Neuronal stem cell (in vitro differentiated cells): ENCODE measurements around the gene ERBIN.
"Not testable (repeated sequence)": the region's sequence is repeated elsewhere in the genome, so short reads cannot be mapped to it uniquely, and the experiment has no call there.

Source experiments
- DNase-seq: peaks from one replicate; pipeline ENCODE4 v3.0.0-alpha.2; 2013; ENCODE audit warnings: low spot score
- H2AFZ ChIP-seq: one replicate; pipeline ENCODE4 v1.6.1; 2013; ENCODE audit warnings: mild to moderate bottlenecking, low read length, inconsistent platforms
- H2AK5ac ChIP-seq: 2 replicates; pipeline ENCODE4 v1.6.1; 2013; ENCODE audit warnings: low read depth, mild to moderate bottlenecking, inconsistent platforms, low read length, moderate library complexity, mixed read lengths
- H2BK120ac ChIP-seq: 2 replicates; pipeline ENCODE4 v1.6.1; 2013; ENCODE audit warnings: low read depth, mild to moderate bottlenecking, inconsistent platforms, low read length, moderate library complexity, mixed read lengths
- H2BK12ac ChIP-seq: one replicate; pipeline ENCODE4 v1.6.1; 2013; ENCODE audit warnings: low read length, inconsistent platforms
- H2BK15ac ChIP-seq: 2 replicates; pipeline ENCODE4 v1.6.1; 2013; ENCODE audit warnings: mild to moderate bottlenecking, low read length, inconsistent platforms, mixed read lengths
- H2BK5ac ChIP-seq: one replicate; pipeline ENCODE4 v1.6.1; 2013; ENCODE audit warnings: inconsistent platforms, mild to moderate bottlenecking, low read length, moderate library complexity
- H3K14ac ChIP-seq: one replicate; pipeline ENCODE4 v1.6.1; 2013; ENCODE audit warnings: low read length, inconsistent platforms
- H3K18ac ChIP-seq: 2 replicates; pipeline ENCODE4 v1.6.1; 2013; ENCODE audit warnings: low read length, inconsistent platforms
- H3K23ac ChIP-seq: 2 replicates; pipeline ENCODE4 v1.6.1; 2013; ENCODE audit warnings: low read depth, mild to moderate bottlenecking, mixed read lengths, low read length, inconsistent platforms; ENCODE audit not compliant: poor library complexity
- H3K27ac ChIP-seq: replicated peaks from 3 replicates; pipeline ENCODE4 v1.5.1; 2013; ENCODE audit warnings: low read length, inconsistent platforms
- H3K27me3 ChIP-seq, 3 experiments: 2 replicates each; pipeline ENCODE4 v1.6.1; 2013; ENCODE audit warnings: low read length in 3 of 3, mild to moderate bottlenecking in 2 of 3, inconsistent platforms in 1 of 3, low read depth in 1 of 3, mixed read lengths in 1 of 3, moderate library complexity in 1 of 3; ENCODE audit not compliant: control insufficient read depth in 3 of 3, insufficient read depth in 3 of 3
- H3K36me3 ChIP-seq, 2 donors: replicated peaks in 1 of 2; 2 replicates each; pipeline ENCODE4 v1.6.1; 2013; ENCODE audit warnings: low read length in 2 of 2; ENCODE audit not compliant: control insufficient read depth in 2 of 2, insufficient read depth in 2 of 2
- H3K4ac ChIP-seq: 2 replicates; pipeline ENCODE4 v1.6.1; 2013; ENCODE audit warnings: inconsistent platforms, mild to moderate bottlenecking, low read length, moderate library complexity
- H3K4me1 ChIP-seq, 2 donors: 1 replicate in 1 of 2; 2 replicates in 1 of 2; pipeline ENCODE4 v1.6.1; 2013; ENCODE audit warnings: low read length in 2 of 2, low read depth in 1 of 2; ENCODE audit not compliant: control insufficient read depth in 2 of 2, insufficient read depth in 1 of 2
- H3K4me2 ChIP-seq: one replicate; pipeline ENCODE4 v1.6.1; 2013; ENCODE audit warnings: mild to moderate bottlenecking, low read length, inconsistent platforms; ENCODE audit not compliant: insufficient read depth, poor library complexity, severe bottlenecking
- H3K4me3 ChIP-seq, 2 donors: 2 replicates each; pipeline ENCODE4 v1.5.1; 2013; ENCODE audit warnings: low read length in 2 of 2, mild to moderate bottlenecking in 2 of 2, inconsistent platforms in 1 of 2, moderate library complexity in 1 of 2
- H3K79me1 ChIP-seq: one replicate; pipeline ENCODE4 v1.6.1; 2013; ENCODE audit warnings: low read depth, mild to moderate bottlenecking, inconsistent platforms, low read length, moderate library complexity
- H3K9ac ChIP-seq: one replicate; pipeline ENCODE4 v1.6.1; 2013; ENCODE audit warnings: mild to moderate bottlenecking, low read depth, low read length, inconsistent platforms; ENCODE audit not compliant: poor library complexity
- H3K9me3 ChIP-seq, 2 donors: replicated peaks in 1 of 2; 2 replicates each; pipeline versions ENCODE3 to v1.6.1; 2013; ENCODE audit warnings: low read length in 2 of 2, mild to moderate bottlenecking in 2 of 2, inconsistent platforms in 1 of 2, low read depth in 1 of 2, mixed read lengths in 1 of 2, moderate library complexity in 1 of 2; ENCODE audit not compliant: control insufficient read depth in 2 of 2, insufficient read depth in 1 of 2
- H4K8ac ChIP-seq: one replicate; pipeline ENCODE4 v1.6.1; 2013; ENCODE audit warnings: low read depth, mild to moderate bottlenecking, inconsistent platforms, low read length, moderate library complexity
- H4K91ac ChIP-seq: one replicate; pipeline ENCODE4 v1.6.1; 2013; ENCODE audit warnings: low read length, low read depth, mild to moderate bottlenecking, inconsistent platforms; ENCODE audit not compliant: poor library complexity
- WGBS, 2 donors: extraction: QIAGEN DNeasy Blood & Tissue Kit; methylation state at CpG; one replicate each; pipeline ENCODE4 v1.1.7; 2013; ENCODE audit warnings: missing lambda C conversion rate in 2 of 2, mixed read lengths in 1 of 2; ENCODE audit not compliant: insufficient read length in 2 of 2, insufficient replicate concordance in 1 of 2; ENCODE audit errors: extremely low coverage in 2 of 2; 5-methylcytosine and 5-hydroxymethylcytosine counted together

ERBIN gene

GRCh38 chr5:66061320-66061719 is 134.9 kb downstream of the ERBIN start:
- H3K14ac ChIP-seq, H2BK120ac ChIP-seq, H2BK5ac ChIP-seq, H3K79me1 ChIP-seq, H3K27ac ChIP-seq, H3K9ac ChIP-seq, H3K27me3 ChIP-seq, H3K4me1 ChIP-seq, DNase-seq, H3K4me3 ChIP-seq, H3K23ac ChIP-seq, H2BK15ac ChIP-seq, H3K4ac ChIP-seq, H4K91ac ChIP-seq, H2AK5ac ChIP-seq, H2BK12ac ChIP-seq, H4K8ac ChIP-seq, H3K18ac ChIP-seq, H2AFZ ChIP-seq, H3K4me2 ChIP-seq: not testable (repeated sequence)
- H3K9me3 ChIP-seq, result peaks cover 0 to 10% of the 10 kb centered on the region in 2 donors
- peaks cover 2 to 34% of the 10 kb centered on the region in 2 donors for H3K36me3 ChIP-seq
- WGBS, 2 donors, result no CpG with 5 or more reads among the region's 3 CpGs

GRCh38 chr5:66063061-66063460 is 136.7 kb downstream of the ERBIN start:
- H4K8ac ChIP-seq, H3K4me1 ChIP-seq, H2BK120ac ChIP-seq, H3K23ac ChIP-seq, H2AFZ ChIP-seq, H2AK5ac ChIP-seq, H3K9me3 ChIP-seq, H3K4me3 ChIP-seq, H3K27ac ChIP-seq, H2BK15ac ChIP-seq, H3K79me1 ChIP-seq, H2BK5ac ChIP-seq, H3K9ac ChIP-seq, H2BK12ac ChIP-seq, H3K4me2 ChIP-seq, H3K27me3 ChIP-seq, DNase-seq, H3K18ac ChIP-seq, H4K91ac ChIP-seq, H3K4ac ChIP-seq: not testable (repeated sequence)
- no CpG with 5 or more reads among the region's 13 CpGs for WGBS, 2 donors
- H3K14ac ChIP-seq, result peak overlapping the region; percentile 38
- peaks cover 4 to 41% of the 10 kb centered on the region in 2 donors for H3K36me3 ChIP-seq

GRCh38 chr5:66066826-66067225 is 140.5 kb downstream of the ERBIN start:
- Histone ChIP-seq H2BK120ac (no peak overlapping the region), H3K14ac (no peak overlapping the region), H2AFZ (no peak overlapping the region), H3K9me3 (peaks cover 0 to 12% of the 10 kb centered on the region in 2 donors), H2BK15ac (no peak overlapping the region), H3K9ac (no peak overlapping the region), H3K4me1 (no peaks in the 10 kb centered on the region), H3K4me3 (no peak overlapping the region), H3K18ac (no peak overlapping the region), H4K8ac (no peak overlapping the region), H3K4ac (no peak overlapping the region), H3K27me3 (no peaks in the 10 kb centered on the region), H3K4me2 (no peak overlapping the region), H2BK5ac (no peak overlapping the region), H4K91ac (no peak overlapping the region), H2AK5ac (no peak overlapping the region), H3K36me3 (peaks cover 4 to 76% of the 10 kb centered on the region in 2 donors), H2BK12ac (no peak overlapping the region), H3K27ac (no peak overlapping the region), H3K23ac (no peak overlapping the region), H3K79me1 (no peaks in the 10 kb centered on the region)
- no CpG with 5 or more reads among the region's 2 CpGs for WGBS, 2 donors
- no peak for DNase-seq

DNA sequence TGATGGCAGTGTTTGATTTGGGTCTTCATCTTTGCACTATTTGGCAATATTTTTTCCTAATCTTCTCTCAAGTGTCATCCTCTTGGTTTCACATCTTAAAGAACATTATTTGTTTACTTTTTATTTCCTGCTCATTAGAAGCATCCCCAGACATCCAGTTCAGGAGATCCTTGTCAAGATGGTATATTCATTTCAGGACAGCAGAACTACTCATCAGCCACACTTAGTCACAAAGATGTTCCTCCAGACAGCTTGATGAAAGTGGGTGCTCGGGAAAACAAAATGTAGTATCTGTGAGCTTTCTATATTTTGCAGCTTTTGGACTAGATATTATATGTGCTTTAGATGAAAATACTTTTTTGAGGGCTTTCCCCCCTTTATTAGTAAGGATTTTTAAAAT is 145.7 kb downstream of the ERBIN start:
- DNase-seq, result no peak
- WGBS, 2 donors, result no CpG with 5 or more reads among the region's 1 CpG

More for the DNA sequence above, 145.7 kb downstream of the ERBIN start:
- Histone ChIP-seq H3K27me3 (no peaks in the 10 kb centered on the region), H2BK120ac (no peak overlapping the region), H3K9me3 (peaks cover 0 to 4% of the 10 kb centered on the region in 2 donors), H3K79me1 (no peaks in the 10 kb centered on the region), H3K36me3 (peaks cover 2 to 93% of the 10 kb centered on the region in 2 donors), H3K9ac (no peak overlapping the region), H3K14ac (no peak overlapping the region), H4K91ac (no peak overlapping the region), H2BK12ac (no peak overlapping the region), H2BK15ac (no peak overlapping the region), H3K4me3 (no peak overlapping the region), H3K4ac (no peak overlapping the region), H2AK5ac (no peak overlapping the region), H2BK5ac (no peak overlapping the region), H3K23ac (no peak overlapping the region), H3K4me1 (no peaks in the 10 kb centered on the region), H2AFZ (no peak overlapping the region), H4K8ac (no peak overlapping the region), H3K18ac (no peak overlapping the region), H3K27ac (no peak overlapping the region), H3K4me2 (no peak overlapping the region)
